OCI-LY3 (cell line): ENCODE measurements around the gene NOC2L.

Experiments
- H2AFZ ChIP-seq: fragments of 200-600, 300-600 bp; shearing (Covaris generic); 2 replicates; pipeline ENCODE4 v1.6.0; 2014; ENCODE audit warnings: antibody characterized with exemption, low read depth, low read length
- H3K27ac ChIP-seq: fragments of 200-600, 300-600 bp; sonication (generic); 2 replicates; pipeline ENCODE4 v1.5.1; 2014; ENCODE audit warnings: mild to moderate bottlenecking, low read length, moderate library complexity, mixed read lengths
- H3K27me3 ChIP-seq: fragments of 200-600, 300-600 bp; sonication (generic); 2 replicates; pipeline ENCODE4 v1.6.1; 2014; ENCODE audit warnings: low read depth, low read length, mixed read lengths
- H3K36me3 ChIP-seq: fragments of 200-600, 300-600 bp; sonication (generic); replicated peaks from 2 replicates; pipeline ENCODE3; 2014; ENCODE audit warnings: low read depth, low read length, mixed read lengths
- H3K4me1 ChIP-seq: fragments of 300-600, 200-600 bp; sonication (generic); 2 replicates; pipeline ENCODE4 v1.6.1; 2014; ENCODE audit warnings: low read length, mixed read lengths
- H3K4me2 ChIP-seq: fragments of 200-600, 300-600 bp; sonication (generic); 2 replicates; pipeline ENCODE4 v1.6.1; 2014; ENCODE audit warnings: low read length, mixed read lengths
- H3K4me3 ChIP-seq: fragments of 300-600, 200-600 bp; sonication (generic); 2 replicates; pipeline ENCODE4 v1.5.1; 2014; ENCODE audit warnings: antibody characterized with exemption, mild to moderate bottlenecking, low read length, moderate library complexity
- H3K79me2 ChIP-seq: fragments of 300-600, 200-600 bp; shearing (Covaris generic); 2 replicates; pipeline ENCODE4 v1.6.1; 2014; ENCODE audit warnings: mild to moderate bottlenecking, low read length, mixed read lengths
- H3K9ac ChIP-seq: fragments of 300-600, 200-600 bp; shearing (Covaris generic); 2 replicates; pipeline ENCODE4 v1.6.0; 2014; ENCODE audit warnings: mild to moderate bottlenecking, low read length, moderate library complexity
- H3K9me3 ChIP-seq: fragments of 200-600, 300-600 bp; shearing (Covaris generic); 2 replicates; pipeline ENCODE4 v1.6.1; 2014; ENCODE audit warnings: low read length, mixed read lengths; ENCODE audit not compliant: insufficient read depth
- H4K20me1 ChIP-seq: fragments of 200-600, 300-600 bp; sonication (generic); 2 replicates; pipeline ENCODE4 v1.6.1; 2016; ENCODE audit warnings: low read length, mixed read lengths; ENCODE audit not compliant: insufficient read depth
- CTCF ChIP-seq: fragments of 200-600, 300-600 bp; sonication (generic); IDR thresholded peaks from 2 replicates; pipeline ENCODE4 v1.5.1; 2014; ENCODE audit warnings: antibody characterized with exemption, low read length, low read depth
- EZH2phosphoT487 ChIP-seq: fragments of 200-600 bp; shearing (Covaris generic); IDR thresholded peaks from 2 replicates; pipeline ENCODE4 v1.6.1; 2018; ENCODE audit warnings: antibody characterized with exemption, mixed run types, low read depth

NOC2L gene

GRCh38 chr1:924656-925560 is 34.1 kb downstream of the NOC2L start:
- no peak overlapping the region for H3K4me3 ChIP-seq
- no peak overlapping the region for H3K9ac ChIP-seq
- H3K27ac ChIP-seq, result no peak overlapping the region
- no peaks in the 10 kb centered on the region for H4K20me1 ChIP-seq
- no peak overlapping the region for H3K4me2 ChIP-seq
- no peaks in the 10 kb centered on the region for H3K79me2 ChIP-seq
- no peaks in the 10 kb centered on the region for H3K36me3 ChIP-seq
- H3K4me1 ChIP-seq, result 0 out of 2 replicates have a peak, but pooled peaks cover 6% of the 10 kb centered on the region
- H3K9me3 ChIP-seq, result no peaks in the 10 kb centered on the region
- no peak overlapping the region for H2AFZ ChIP-seq
- 0 out of 2 replicates have a peak, but pooled peaks cover 8% of the 10 kb centered on the region for H3K27me3 ChIP-seq
- TF ChIP-seq CTCF (no peak), EZH2phosphoT487 (no peak)

GRCh38 chr1:923991-924655 is 34.9 kb downstream of the NOC2L start:
- Histone ChIP-seq H2AFZ (no peak overlapping the region), H3K27ac (no peak overlapping the region), H3K4me1 (0 out of 2 replicates have a peak, but pooled peaks cover 6% of the 10 kb centered on the region), H3K9ac (no peak overlapping the region), H3K4me3 (0 out of 2 replicates have a peak overlapping the region, but pooled peaks have one; percentile 10), H3K36me3 (no peaks in the 10 kb centered on the region), H4K20me1 (no peaks in the 10 kb centered on the region), H3K79me2 (no peaks in the 10 kb centered on the region), H3K27me3 (0 out of 2 replicates have a peak, but pooled peaks cover 8% of the 10 kb centered on the region), H3K4me2 (peak overlapping the region; percentile 24; the same call in 1 of the 2 replicates), H3K9me3 (no peaks in the 10 kb centered on the region)
- no peak for TF ChIP-seq CTCF
- TF ChIP-seq EZH2phosphoT487, result no peak

- Histone ChIP-seq H3K36me3 (no peaks in the 10 kb centered on the region), H3K27me3 (0 out of 2 replicates have a peak, but pooled peaks cover 8% of the 10 kb centered on the region), H3K4me3 (0 out of 2 replicates have a peak within 1 kb of the TSS, but pooled peaks have one; percentile 10), H3K4me1 (0 out of 2 replicates have a peak, but pooled peaks cover 6% of the 10 kb centered on the region), H4K20me1 (no peaks in the 10 kb centered on the region), H3K9ac (no peak within 1 kb of the TSS), H3K9me3 (no peaks in the 10 kb centered on the region), H3K4me2 (peak within 1 kb of the TSS; percentile 24), H3K27ac (no peak within 1 kb of the TSS), H2AFZ (no peak within 1 kb of the TSS), H3K79me2 (no peaks in the 10 kb centered on the region)
- TF ChIP-seq EZH2phosphoT487 (no peak), CTCF (no peak)
Measured at GRCh38 chr1:923131-923990, 35.7 kb downstream of the NOC2L start, which contains the start of gene SAMD11. Gene SAMD11, plus strand, starts transcription at chr1:923923. Its CDS starts 509 bp downstream, at chr1:924432.
